ENCODE data around the gene ASPA. TPM values are rescaled to one million over a fixed set of nuclear protein-coding genes. Genes with fewer than 3 reads are reported as not detected.

Gene ASPA
- total and polyA plus RNA-seq, 2 donors, result 0.18 to 0.57 TPM

DNA sequence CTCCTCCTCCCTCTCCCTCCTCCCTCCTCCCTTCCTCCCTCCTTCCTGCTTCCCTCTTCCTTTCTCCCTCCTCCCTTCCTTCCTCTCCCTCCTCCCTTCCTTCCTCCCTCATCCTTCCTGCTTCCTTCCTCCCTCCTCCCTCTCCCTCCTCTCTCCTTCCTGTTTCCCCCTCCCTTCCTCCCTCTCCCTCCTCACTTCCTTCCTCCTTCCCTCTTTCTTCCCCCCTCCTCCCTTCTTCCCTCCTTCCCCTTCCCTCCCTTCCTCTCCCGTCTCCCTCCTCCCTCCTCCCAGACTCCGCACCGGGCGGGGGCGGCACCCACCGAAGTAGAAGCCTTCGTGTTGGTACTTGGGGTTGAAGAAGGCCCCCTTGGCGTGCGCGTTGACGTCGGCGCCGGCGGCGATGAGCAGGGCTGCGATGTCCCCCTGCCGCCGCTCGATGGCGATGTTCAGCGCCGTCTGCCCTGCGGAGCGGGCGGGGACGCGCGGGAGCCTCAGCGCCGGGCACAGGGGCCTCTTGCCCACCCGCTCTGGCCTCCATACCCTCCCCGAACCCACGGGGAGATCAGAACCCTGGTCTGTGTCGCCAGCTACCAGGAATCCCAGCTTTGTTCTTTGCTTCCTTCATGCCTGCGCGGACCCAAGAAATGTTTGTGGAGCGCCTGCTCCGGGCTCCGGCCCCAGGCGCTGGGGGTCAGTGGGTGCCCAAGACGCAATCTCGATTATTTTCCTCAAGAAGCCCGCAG lies 59.6 kb downstream of the ASPA start:
- H3K4me3 ChIP-seq (ENCODE audit: low read length in 2 of 2), result peak overlapping the region in 1 of 2 donors; percentile 13
- no peaks in the 10 kb centered on the region for H3K36me3 ChIP-seq (ENCODE audit: control insufficient read depth in 2 of 2, insufficient read depth in 2 of 2, low read length in 1 of 2)
- peaks cover 0 to 17% of the 10 kb centered on the region in 2 donors for H3K27me3 ChIP-seq (ENCODE audit: control insufficient read depth in 2 of 2, insufficient read depth in 1 of 2, low read length in 1 of 2)
- 7% methylated on average over 44 of the region's 44 CpGs for WGBS
- no peak overlapping the region for H3K27ac ChIP-seq (ENCODE audit: low read depth in 1 of 2, low read length in 1 of 2)
- no peaks in the 10 kb centered on the region for H3K9me3 ChIP-seq (ENCODE audit: control insufficient read depth in 2 of 2, insufficient read depth in 1 of 2, low read length in 1 of 2)
- peaks cover 0 to 3% of the 10 kb centered on the region in 2 donors for H3K4me1 ChIP-seq (ENCODE audit: control insufficient read depth in 2 of 2, insufficient read depth in 2 of 2, low read length in 2 of 2)
- peak; percentile 27 to 72 (median 40) for DNase-seq (ENCODE audit: low read depth in 6 of 9, low spot score in 9 of 9)

DNA sequence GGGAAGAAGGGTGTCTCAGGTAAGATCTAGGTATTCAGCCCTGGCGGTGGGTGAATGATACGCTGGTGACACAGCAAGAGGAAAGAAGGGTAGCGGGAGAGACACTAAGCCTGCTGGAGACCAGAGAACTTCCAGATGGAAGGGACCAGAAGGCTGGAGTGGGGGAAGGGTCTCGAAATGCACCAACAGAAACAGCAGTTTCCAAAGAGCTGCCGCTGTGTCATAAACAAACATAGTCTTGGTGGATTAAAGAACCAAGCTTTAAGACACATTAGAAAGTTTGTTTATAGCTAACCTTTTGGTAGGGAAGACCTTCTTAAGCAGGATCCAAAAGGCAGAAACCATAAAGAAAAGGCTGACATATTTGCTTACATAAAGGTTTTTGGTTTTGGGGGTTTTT lies 60.9 kb downstream of the ASPA start:
- WGBS, result 88% methylated on average over 5 of the region's 5 CpGs
- DNase-seq (ENCODE audit: low read depth in 6 of 9, low spot score in 9 of 9), result no peak
- H3K9me3 ChIP-seq (ENCODE audit: control insufficient read depth in 2 of 2, insufficient read depth in 1 of 2, low read length in 1 of 2), result no peaks in the 10 kb centered on the region

DNA sequence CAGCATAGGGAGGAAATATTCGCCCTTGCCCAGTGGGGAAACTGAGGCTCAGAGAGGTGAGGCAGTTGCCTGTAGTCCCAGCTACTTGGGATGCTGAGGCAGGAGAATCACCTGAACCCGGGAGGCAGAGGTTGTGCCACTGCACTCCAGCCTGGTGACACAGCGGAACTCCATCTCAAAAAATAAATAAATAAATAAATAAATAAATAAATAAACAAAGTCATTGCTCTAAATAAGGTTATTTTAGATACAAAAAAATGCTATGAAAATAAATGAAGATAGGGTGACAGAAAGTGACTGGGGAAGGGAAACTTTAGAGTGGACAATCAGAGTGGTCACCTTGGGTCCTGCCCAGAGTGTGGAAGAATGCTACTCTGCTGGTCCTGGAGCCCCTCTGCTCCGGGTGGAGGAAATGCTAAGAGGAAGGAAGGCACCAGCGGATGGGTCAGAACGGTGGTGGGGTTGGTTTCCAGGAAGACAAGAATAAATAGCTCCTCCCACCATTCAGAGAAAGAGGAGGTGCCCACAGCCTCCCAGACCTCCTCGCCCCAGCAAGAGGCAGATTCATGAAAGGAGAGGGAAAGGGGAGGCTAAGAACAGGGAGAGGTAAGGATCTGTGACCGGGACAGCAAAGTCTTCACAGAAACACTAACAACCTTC lies 64.2 kb downstream of the ASPA start:
- Histone ChIP-seq H3K27me3 (ENCODE audit: control insufficient read depth in 2 of 2, insufficient read depth in 1 of 2, low read length in 1 of 2) (peaks cover 0 to 12% of the 10 kb centered on the region in 2 donors), H3K9me3 (ENCODE audit: control insufficient read depth in 2 of 2, insufficient read depth in 1 of 2, low read length in 1 of 2) (no peaks in the 10 kb centered on the region), H3K4me3 (ENCODE audit: low read length in 2 of 2) (no peak overlapping the region), H3K4me1 (ENCODE audit: control insufficient read depth in 2 of 2, insufficient read depth in 2 of 2, low read length in 2 of 2) (peaks cover 0 to 3% of the 10 kb centered on the region in 2 donors), H3K36me3 (ENCODE audit: control insufficient read depth in 2 of 2, insufficient read depth in 2 of 2, low read length in 1 of 2) (no peaks in the 10 kb centered on the region), H3K27ac (ENCODE audit: low read depth in 1 of 2, low read length in 1 of 2) (no peak overlapping the region)
- 64% methylated on average over 8 of the region's 8 CpGs for WGBS
- DNase-seq (ENCODE audit: low read depth in 6 of 9, low spot score in 9 of 9), result no peak

More for the DNA sequence above, 60.9 kb downstream of the ASPA start:
- Histone ChIP-seq H3K4me3 (ENCODE audit: low read length in 2 of 2) (no peak overlapping the region), H3K27me3 (ENCODE audit: control insufficient read depth in 2 of 2, insufficient read depth in 1 of 2, low read length in 1 of 2) (peaks cover 0 to 16% of the 10 kb centered on the region in 2 donors), H3K27ac (ENCODE audit: low read depth in 1 of 2, low read length in 1 of 2) (no peak overlapping the region), H3K36me3 (ENCODE audit: control insufficient read depth in 2 of 2, insufficient read depth in 2 of 2, low read length in 1 of 2) (no peaks in the 10 kb centered on the region), H3K4me1 (ENCODE audit: control insufficient read depth in 2 of 2, insufficient read depth in 2 of 2, low read length in 2 of 2) (peaks cover 0 to 3% of the 10 kb centered on the region in 2 donors)

DNA sequence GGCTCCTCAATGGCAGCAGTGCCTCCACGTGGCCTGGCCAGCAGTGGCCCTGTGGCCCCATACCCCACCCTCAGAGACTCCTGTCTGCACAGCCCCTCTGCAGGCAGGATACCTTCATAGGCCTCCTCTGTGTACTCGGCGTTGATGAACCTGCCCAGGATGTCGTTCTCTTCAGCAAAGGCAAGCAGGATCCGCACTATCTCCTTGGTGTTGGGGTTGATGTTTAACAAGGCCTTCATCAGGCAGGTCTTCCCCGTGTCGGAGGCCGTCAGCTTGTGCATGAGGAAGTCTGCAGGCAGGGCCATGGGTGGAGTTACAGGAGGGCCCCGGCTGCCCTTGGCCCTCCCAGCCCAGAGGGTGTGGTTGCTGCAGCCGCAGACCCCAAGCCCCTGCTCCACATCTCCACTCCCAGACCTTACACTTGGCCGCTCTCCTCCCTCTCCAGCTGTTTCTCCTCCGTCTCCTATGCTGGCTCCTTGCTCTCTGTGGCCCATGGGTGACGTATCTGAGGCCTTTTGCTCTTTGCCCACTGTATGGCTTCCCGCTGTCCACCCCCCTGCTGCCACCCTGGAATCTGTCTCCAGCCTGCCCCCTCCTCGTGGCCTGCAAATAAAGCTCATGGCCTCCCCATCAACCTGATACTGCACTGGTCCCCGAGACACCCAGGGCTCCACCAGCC lies 66.8 kb downstream of the ASPA start:
- DNase-seq (ENCODE audit: low read depth in 6 of 9, low spot score in 9 of 9), result no peak
- Histone ChIP-seq H3K4me1 (ENCODE audit: control insufficient read depth in 2 of 2, insufficient read depth in 2 of 2, low read length in 2 of 2) (no peaks in the 10 kb centered on the region), H3K4me3 (ENCODE audit: low read length in 2 of 2) (no peak overlapping the region), H3K27ac (ENCODE audit: low read depth in 1 of 2, low read length in 1 of 2) (no peak overlapping the region), H3K27me3 (ENCODE audit: control insufficient read depth in 2 of 2, insufficient read depth in 1 of 2, low read length in 1 of 2) (peaks cover 0 to 3% of the 10 kb centered on the region in 2 donors), H3K9me3 (ENCODE audit: control insufficient read depth in 2 of 2, insufficient read depth in 1 of 2, low read length in 1 of 2) (no peaks in the 10 kb centered on the region), H3K36me3 (ENCODE audit: control insufficient read depth in 2 of 2, insufficient read depth in 2 of 2, low read length in 1 of 2) (no peaks in the 10 kb centered on the region)
- 86% methylated on average over 16 of the region's 16 CpGs for WGBS

DNA sequence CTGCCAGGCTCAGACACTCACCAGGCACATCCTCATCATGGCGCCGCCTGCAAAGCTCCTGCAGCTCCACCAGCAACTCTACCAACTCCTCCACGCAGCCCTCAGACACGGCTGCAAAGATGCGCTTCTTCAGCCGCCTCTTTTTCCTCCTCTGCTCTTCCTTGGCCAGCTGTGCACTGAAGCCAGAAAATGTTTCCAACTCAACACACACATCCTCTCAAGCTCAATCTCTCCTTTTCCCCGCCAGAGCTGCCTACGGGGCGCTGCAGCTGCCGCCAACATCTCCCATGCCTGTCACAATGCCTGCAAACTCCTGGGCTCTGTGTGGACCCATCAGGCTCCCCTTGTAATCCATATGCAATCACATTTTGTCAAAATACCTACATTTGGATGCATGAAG lies 67.7 kb downstream of the ASPA start:
- Histone ChIP-seq H3K9me3 (ENCODE audit: control insufficient read depth in 2 of 2, insufficient read depth in 1 of 2, low read length in 1 of 2) (no peaks in the 10 kb centered on the region), H3K4me3 (ENCODE audit: low read length in 2 of 2) (no peak overlapping the region), H3K27me3 (ENCODE audit: control insufficient read depth in 2 of 2, insufficient read depth in 1 of 2, low read length in 1 of 2) (peaks cover 0 to 3% of the 10 kb centered on the region in 2 donors), H3K36me3 (ENCODE audit: control insufficient read depth in 2 of 2, insufficient read depth in 2 of 2, low read length in 1 of 2) (no peaks in the 10 kb centered on the region), H3K27ac (ENCODE audit: low read depth in 1 of 2, low read length in 1 of 2) (no peak overlapping the region), H3K4me1 (ENCODE audit: control insufficient read depth in 2 of 2, insufficient read depth in 2 of 2, low read length in 2 of 2) (no peaks in the 10 kb centered on the region)
- WGBS, result 96% methylated on average over 10 of the region's 10 CpGs
- DNase-seq (ENCODE audit: low read depth in 6 of 9, low spot score in 9 of 9), result no peak

DNA sequence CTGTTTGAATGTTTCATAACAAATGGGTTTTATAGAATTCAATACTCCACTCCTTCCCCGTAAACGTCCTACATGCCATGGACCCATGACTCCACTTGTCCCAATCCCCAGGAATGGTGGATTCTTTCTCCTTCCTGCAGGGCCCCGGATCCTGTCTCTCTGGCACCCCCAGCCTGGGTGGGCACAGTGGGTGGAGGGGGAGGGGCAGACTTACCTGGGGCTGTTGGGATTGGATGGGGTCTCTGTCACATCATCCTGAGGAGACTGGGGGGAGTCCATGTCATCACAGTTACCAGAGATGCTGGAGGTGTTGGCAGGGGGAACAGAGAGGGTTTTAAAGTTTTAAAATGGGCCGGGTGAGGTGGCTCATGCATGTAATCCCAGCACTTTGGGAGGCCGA lies 68.6 kb downstream of the ASPA start:
- H3K27ac ChIP-seq (ENCODE audit: low read depth in 1 of 2, low read length in 1 of 2), result no peak overlapping the region
- peaks cover 0 to 3% of the 10 kb centered on the region in 2 donors for H3K27me3 ChIP-seq (ENCODE audit: control insufficient read depth in 2 of 2, insufficient read depth in 1 of 2, low read length in 1 of 2)
- no peak overlapping the region for H3K4me3 ChIP-seq (ENCODE audit: low read length in 2 of 2)
- WGBS, result 92% methylated on average over 5 of the region's 5 CpGs
- no peak for DNase-seq (ENCODE audit: low read depth in 6 of 9, low spot score in 9 of 9)
- H3K4me1 ChIP-seq (ENCODE audit: control insufficient read depth in 2 of 2, insufficient read depth in 2 of 2, low read length in 2 of 2), result no peaks in the 10 kb centered on the region
- no peaks in the 10 kb centered on the region for H3K36me3 ChIP-seq (ENCODE audit: control insufficient read depth in 2 of 2, insufficient read depth in 2 of 2, low read length in 1 of 2)
- no peaks in the 10 kb centered on the region for H3K9me3 ChIP-seq (ENCODE audit: control insufficient read depth in 2 of 2, insufficient read depth in 1 of 2, low read length in 1 of 2)

DNA sequence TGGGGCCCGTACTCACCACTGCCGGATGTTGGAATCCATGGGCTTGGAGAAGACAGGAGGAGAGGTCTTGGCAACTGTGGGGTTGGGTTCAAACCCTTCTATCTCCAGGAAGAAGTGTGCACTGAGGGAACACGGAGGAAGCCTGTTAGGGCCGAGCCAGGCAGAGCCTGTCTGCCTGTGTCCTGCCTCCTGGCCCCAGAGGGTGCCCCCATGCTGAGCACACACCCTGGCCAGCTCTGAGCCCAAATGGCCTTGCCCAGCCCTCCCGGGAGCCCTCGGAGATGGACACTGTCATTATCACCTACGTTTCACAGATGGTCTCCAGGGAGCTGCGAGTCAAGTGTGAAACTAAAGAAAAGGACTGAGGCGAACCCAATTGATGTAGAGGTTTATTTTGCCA lies 69.4 kb downstream of the ASPA start:
- 93% methylated on average over 9 of the region's 9 CpGs for WGBS
- Histone ChIP-seq H3K9me3 (ENCODE audit: control insufficient read depth in 2 of 2, insufficient read depth in 1 of 2, low read length in 1 of 2) (no peaks in the 10 kb centered on the region), H3K36me3 (ENCODE audit: control insufficient read depth in 2 of 2, insufficient read depth in 2 of 2, low read length in 1 of 2) (no peaks in the 10 kb centered on the region), H3K4me3 (ENCODE audit: low read length in 2 of 2) (no peak overlapping the region), H3K4me1 (ENCODE audit: control insufficient read depth in 2 of 2, insufficient read depth in 2 of 2, low read length in 2 of 2) (no peaks in the 10 kb centered on the region), H3K27me3 (ENCODE audit: control insufficient read depth in 2 of 2, insufficient read depth in 1 of 2, low read length in 1 of 2) (peaks cover 0 to 3% of the 10 kb centered on the region in 2 donors), H3K27ac (ENCODE audit: low read depth in 1 of 2, low read length in 1 of 2) (no peak overlapping the region)
- DNase-seq (ENCODE audit: low read depth in 6 of 9, low spot score in 9 of 9), result no peak

DNA sequence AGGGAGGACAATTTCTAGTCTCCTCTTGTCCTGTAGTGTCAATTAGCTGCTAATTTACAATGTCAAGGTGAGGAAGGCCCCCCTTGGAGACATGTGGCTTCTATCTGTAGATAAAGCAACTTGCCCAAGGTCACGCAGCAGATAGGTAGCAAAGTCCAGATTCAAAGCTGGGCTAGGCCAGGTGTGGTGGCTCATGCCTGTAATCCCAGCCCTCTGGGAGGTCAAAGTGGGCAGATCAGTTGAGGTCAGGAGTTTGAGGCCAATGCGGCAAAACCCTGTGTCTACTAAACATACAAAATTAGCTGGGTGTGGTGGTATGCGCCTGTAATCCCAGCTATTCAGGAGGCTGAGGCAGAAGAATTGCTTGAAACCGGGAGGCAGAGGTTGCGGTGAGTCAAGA lies 70.7 kb downstream of the ASPA start:
- Histone ChIP-seq H3K4me1 (ENCODE audit: control insufficient read depth in 2 of 2, insufficient read depth in 2 of 2, low read length in 2 of 2) (no peaks in the 10 kb centered on the region), H3K27me3 (ENCODE audit: control insufficient read depth in 2 of 2, insufficient read depth in 1 of 2, low read length in 1 of 2) (peaks cover 0 to 3% of the 10 kb centered on the region in 2 donors), H3K4me3 (ENCODE audit: low read length in 2 of 2) (no peak overlapping the region), H3K27ac (ENCODE audit: low read depth in 1 of 2, low read length in 1 of 2) (no peak overlapping the region), H3K36me3 (ENCODE audit: control insufficient read depth in 2 of 2, insufficient read depth in 2 of 2, low read length in 1 of 2) (no peaks in the 10 kb centered on the region), H3K9me3 (ENCODE audit: control insufficient read depth in 2 of 2, insufficient read depth in 1 of 2, low read length in 1 of 2) (no peaks in the 10 kb centered on the region)
- DNase-seq (ENCODE audit: low read depth in 6 of 9, low spot score in 9 of 9), result no peak
- WGBS, result 98% methylated on average over 5 of the region's 5 CpGs

DNA sequence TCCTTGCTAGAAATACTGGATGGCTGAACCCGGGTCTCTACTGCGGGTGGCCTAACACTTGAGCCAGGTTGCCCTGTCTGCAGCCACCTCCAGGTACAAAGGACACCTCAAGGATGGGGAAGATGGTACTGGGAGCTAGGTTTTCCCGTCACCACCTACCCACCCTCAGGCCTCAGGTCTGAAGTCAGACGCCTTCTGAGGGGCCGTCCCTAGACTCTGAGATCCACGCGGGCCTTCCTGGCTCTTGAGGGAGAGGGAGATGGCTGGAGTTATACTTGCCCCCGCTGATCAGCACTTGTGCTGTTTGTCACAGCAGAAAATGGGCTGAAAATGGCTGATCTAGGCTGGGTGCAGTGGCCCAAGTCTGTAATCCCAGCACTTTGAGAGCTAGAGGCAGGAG lies 71.2 kb downstream of the ASPA start:
- Histone ChIP-seq H3K4me3 (ENCODE audit: low read length in 2 of 2) (no peak overlapping the region), H3K27me3 (ENCODE audit: control insufficient read depth in 2 of 2, insufficient read depth in 1 of 2, low read length in 1 of 2) (peaks cover 0 to 3% of the 10 kb centered on the region in 2 donors), H3K36me3 (ENCODE audit: control insufficient read depth in 2 of 2, insufficient read depth in 2 of 2, low read length in 1 of 2) (no peaks in the 10 kb centered on the region), H3K4me1 (ENCODE audit: control insufficient read depth in 2 of 2, insufficient read depth in 2 of 2, low read length in 2 of 2) (no peaks in the 10 kb centered on the region), H3K27ac (ENCODE audit: low read depth in 1 of 2, low read length in 1 of 2) (no peak overlapping the region), H3K9me3 (ENCODE audit: control insufficient read depth in 2 of 2, insufficient read depth in 1 of 2, low read length in 1 of 2) (no peaks in the 10 kb centered on the region)
- WGBS, result 96% methylated on average over 8 of the region's 8 CpGs
- no peak for DNase-seq (ENCODE audit: low read depth in 6 of 9, low spot score in 9 of 9)
